Stimulated activated effector memory CD8-positive, alpha-beta T cell treated with anti-CD3 and anti-CD28 coated beads, Interleukin-12 subunit alpha, Interleukin-12 subunit beta, amount 100 ng/mL, for 72 hours (primary cell): ENCODE measurements around the gene CACNG1.
A peak's percentile ranks its signal among the peaks of the same experiment; 100 is the strongest.

Experiments
- ATAC-seq: fragments of 150-1000 bp; cut with Tn5 transposase; 2 replicates; pipeline ENCODE4 v1.10.0; 2021
- DNase-seq, 2 donors: peaks; one replicate each; pipeline ENCODE4 v3.0.0; 2021 to 2022; ENCODE audit warnings: low spot score in 2 of 2
- H3K27ac Mint-ChIP-seq: one replicate; pipeline ENCODE4 v1.8.0; 2022; ENCODE audit warnings: mild to moderate bottlenecking, mixed read lengths
- H3K36me3 Mint-ChIP-seq: one replicate; pipeline ENCODE4 v1.8.0; 2022; ENCODE audit warnings: mild to moderate bottlenecking, mixed read lengths
- H3K4me1 Mint-ChIP-seq: one replicate; pipeline ENCODE4 v1.8.0; 2022; ENCODE audit warnings: mixed read lengths
- H3K4me3 Mint-ChIP-seq: one replicate; pipeline ENCODE4 v1.8.0; 2022; ENCODE audit warnings: mild to moderate bottlenecking, mixed read lengths
- H3K9me3 Mint-ChIP-seq: one replicate; pipeline ENCODE4 v1.8.0; 2022; ENCODE audit warnings: mixed read lengths

The CACNG1 gene

GRCh38 chr17:67054011-67054591 is 9.7 kb downstream of the CACNG1 start:
- Mint-ChIP-seq H3K27ac (no peak overlapping the region), H3K9me3 (no peaks in the 10 kb centered on the region), H3K4me1 (no peaks in the 10 kb centered on the region), H3K4me3 (no peak overlapping the region), H3K36me3 (no peaks in the 10 kb centered on the region)
- DNase-seq (no peak), ATAC-seq (no peak)

GRCh38 chr17:67054608-67055007 is 10.3 kb downstream of the CACNG1 start:
- ATAC-seq (no peak), DNase-seq (no peak)
- H3K4me1 Mint-ChIP-seq, result no peaks in the 10 kb centered on the region
- H3K4me3 Mint-ChIP-seq, result no peak overlapping the region
- H3K9me3 Mint-ChIP-seq, result no peaks in the 10 kb centered on the region
- no peak overlapping the region for H3K27ac Mint-ChIP-seq
- no peaks in the 10 kb centered on the region for H3K36me3 Mint-ChIP-seq

- DNase-seq (no peak), ATAC-seq (no peak)
- H3K9me3 Mint-ChIP-seq, result no peaks in the 10 kb centered on the region
- H3K4me1 Mint-ChIP-seq, result no peaks in the 10 kb centered on the region
- H3K36me3 Mint-ChIP-seq, result no peaks in the 10 kb centered on the region
- H3K4me3 Mint-ChIP-seq, result no peak overlapping the region
- no peak overlapping the region for H3K27ac Mint-ChIP-seq
Measured at GRCh38 chr17:67055041-67055443, 10.7 kb downstream of the CACNG1 start.

GRCh38 chr17:67055811-67056745 is 11.7 kb downstream of the CACNG1 start:
- Mint-ChIP-seq H3K36me3 (peaks cover 4% of the 10 kb centered on the region), H3K4me1 (no peaks in the 10 kb centered on the region), H3K9me3 (no peaks in the 10 kb centered on the region), H3K4me3 (no peak overlapping the region), H3K27ac (no peak overlapping the region)
- no peak for ATAC-seq
- DNase-seq, result no peak

GRCh38 chr17:67056746-67057490 is 12.6 kb downstream of the CACNG1 start:
- ATAC-seq (no peak), DNase-seq (no peak)
- no peaks in the 10 kb centered on the region for H3K9me3 Mint-ChIP-seq
- peaks cover 4% of the 10 kb centered on the region for H3K36me3 Mint-ChIP-seq
- no peak overlapping the region for H3K4me3 Mint-ChIP-seq
- H3K4me1 Mint-ChIP-seq, result no peaks in the 10 kb centered on the region
- H3K27ac Mint-ChIP-seq, result no peak overlapping the region

- no peaks in the 10 kb centered on the region for H3K9me3 Mint-ChIP-seq
- H3K27ac Mint-ChIP-seq, result no peak overlapping the region
- ATAC-seq (no peak), DNase-seq (no peak)
- H3K4me1 Mint-ChIP-seq, result no peaks in the 10 kb centered on the region
- no peak overlapping the region for H3K4me3 Mint-ChIP-seq
- H3K36me3 Mint-ChIP-seq, result peaks cover 7% of the 10 kb centered on the region
Measured at GRCh38 chr17:67058036-67058435, 13.7 kb downstream of the CACNG1 start.

GRCh38 chr17:67059372-67059771 is 15.0 kb downstream of the CACNG1 start:
- no peak overlapping the region for H3K27ac Mint-ChIP-seq
- H3K4me1 Mint-ChIP-seq, result no peaks in the 10 kb centered on the region
- ATAC-seq, result no peak
- no peak overlapping the region for H3K4me3 Mint-ChIP-seq
- no peaks in the 10 kb centered on the region for H3K9me3 Mint-ChIP-seq
- DNase-seq, result no peak
- H3K36me3 Mint-ChIP-seq, result peaks cover 14% of the 10 kb centered on the region

- Mint-ChIP-seq H3K36me3 (peaks cover 26% of the 10 kb centered on the region), H3K4me3 (no peak overlapping the region), H3K27ac (no peak overlapping the region), H3K9me3 (no peaks in the 10 kb centered on the region), H3K4me1 (no peaks in the 10 kb centered on the region)
- ATAC-seq, result no peak
- no peak for DNase-seq
Measured at GRCh38 chr17:67063141-67063540, 18.8 kb downstream of the CACNG1 start.

- H3K36me3 Mint-ChIP-seq, result peaks cover 24% of the 10 kb centered on the region
- no peaks in the 10 kb centered on the region for H3K9me3 Mint-ChIP-seq
- H3K4me1 Mint-ChIP-seq, result no peaks in the 10 kb centered on the region
- H3K4me3 Mint-ChIP-seq, result no peak overlapping the region
- ATAC-seq, result no peak
- peak in 1 of 2 donors; percentile 15 for DNase-seq
- H3K27ac Mint-ChIP-seq, result no peak overlapping the region
Measured at GRCh38 chr17:67066717-67067116, 22.4 kb downstream of the CACNG1 start.

GRCh38 chr17:67067571-67068482 is 23.5 kb downstream of the CACNG1 start:
- no peak overlapping the region for H3K27ac Mint-ChIP-seq
- peak in 1 of 2 donors; percentile 33 for DNase-seq
- ATAC-seq, result no peak
- H3K4me3 Mint-ChIP-seq, result no peak overlapping the region
- H3K36me3 Mint-ChIP-seq, result peaks cover 35% of the 10 kb centered on the region
- H3K4me1 Mint-ChIP-seq, result no peaks in the 10 kb centered on the region
- no peaks in the 10 kb centered on the region for H3K9me3 Mint-ChIP-seq

GRCh38 chr17:67068999-67069398 is 24.6 kb downstream of the CACNG1 start:
- Mint-ChIP-seq H3K27ac (no peak overlapping the region), H3K4me3 (no peak overlapping the region), H3K36me3 (peaks cover 36% of the 10 kb centered on the region), H3K9me3 (no peaks in the 10 kb centered on the region), H3K4me1 (no peaks in the 10 kb centered on the region)
- DNase-seq (no peak), ATAC-seq (no peak)

- Mint-ChIP-seq H3K4me1 (no peaks in the 10 kb centered on the region), H3K4me3 (no peak overlapping the region), H3K27ac (no peak overlapping the region), H3K36me3 (peaks cover 40% of the 10 kb centered on the region), H3K9me3 (no peaks in the 10 kb centered on the region)
- DNase-seq (no peak), ATAC-seq (no peak)
Measured at GRCh38 chr17:67069603-67070136, 25.3 kb downstream of the CACNG1 start.

GRCh38 chr17:67071595-67071994 is 27.2 kb downstream of the CACNG1 start:
- H3K27ac Mint-ChIP-seq, result peak overlapping the region; percentile 23
- H3K4me3 Mint-ChIP-seq, result no peak overlapping the region
- H3K36me3 Mint-ChIP-seq, result peaks cover 44% of the 10 kb centered on the region
- no peaks in the 10 kb centered on the region for H3K4me1 Mint-ChIP-seq
- ATAC-seq, result no peak
- no peak for DNase-seq
- H3K9me3 Mint-ChIP-seq, result no peaks in the 10 kb centered on the region

- DNase-seq (no peak), ATAC-seq (no peak)
- Mint-ChIP-seq H3K9me3 (no peaks in the 10 kb centered on the region), H3K36me3 (peaks cover 57% of the 10 kb centered on the region), H3K4me1 (no peaks in the 10 kb centered on the region), H3K4me3 (no peak overlapping the region), H3K27ac (no peak overlapping the region)
Measured at GRCh38 chr17:67072885-67073284, 28.5 kb downstream of the CACNG1 start.
